Measurements from ENCODE around the gene IL16.

Gene IL16

GRCh38 chr15:81244306-81244705 is 47.6 kb downstream of the IL16 start:
- Histone ChIP-seq H3K4me1 (ENCODE audit: insufficient read depth, low read length) (no peaks in the 10 kb centered on the region), H3K27me3 (ENCODE audit: insufficient read depth, low read length) (no peaks in the 10 kb centered on the region), H3K4me3 (ENCODE audit: low read length) (no peak overlapping the region), H3K27ac (ENCODE audit: low read length) (no peak overlapping the region), H3K36me3 (ENCODE audit: insufficient read depth, low read depth, low read length) (no peaks in the 10 kb centered on the region), H3K9me3 (ENCODE audit: insufficient read depth, low read depth, low read length) (no peaks in the 10 kb centered on the region), H3K9ac (ENCODE audit: low read depth, low read length) (no peak overlapping the region)

GRCh38 chr15:81253846-81254245 is 57.2 kb downstream of the IL16 start:
- no peaks in the 10 kb centered on the region for H3K36me3 ChIP-seq (ENCODE audit: insufficient read depth, low read depth, low read length)
- no peak overlapping the region for H3K4me3 ChIP-seq (ENCODE audit: low read length)
- H3K27me3 ChIP-seq (ENCODE audit: insufficient read depth, low read length), result no peaks in the 10 kb centered on the region
- no peak overlapping the region for H3K27ac ChIP-seq (ENCODE audit: low read length)
- H3K4me1 ChIP-seq (ENCODE audit: insufficient read depth, low read length), result no peaks in the 10 kb centered on the region
- no peak overlapping the region for H3K9ac ChIP-seq (ENCODE audit: low read depth, low read length)
- no peaks in the 10 kb centered on the region for H3K9me3 ChIP-seq (ENCODE audit: insufficient read depth, low read depth, low read length)

- Histone ChIP-seq H3K4me3 (ENCODE audit: low read length) (no peak overlapping the region), H3K27me3 (ENCODE audit: insufficient read depth, low read length) (no peaks in the 10 kb centered on the region), H3K36me3 (ENCODE audit: insufficient read depth, low read depth, low read length) (no peaks in the 10 kb centered on the region), H3K9me3 (ENCODE audit: insufficient read depth, low read depth, low read length) (no peaks in the 10 kb centered on the region), H3K27ac (ENCODE audit: low read length) (no peak overlapping the region), H3K9ac (ENCODE audit: low read depth, low read length) (no peak overlapping the region), H3K4me1 (ENCODE audit: insufficient read depth, low read length) (no peaks in the 10 kb centered on the region)
Observed at GRCh38 chr15:81254277-81254915, 57.7 kb downstream of the IL16 start.

- Histone ChIP-seq H3K27me3 (ENCODE audit: insufficient read depth, low read length) (no peaks in the 10 kb centered on the region), H3K27ac (ENCODE audit: low read length) (no peak overlapping the region), H3K9me3 (ENCODE audit: insufficient read depth, low read depth, low read length) (no peaks in the 10 kb centered on the region), H3K9ac (ENCODE audit: low read depth, low read length) (no peak overlapping the region), H3K4me1 (ENCODE audit: insufficient read depth, low read length) (no peaks in the 10 kb centered on the region), H3K4me3 (ENCODE audit: low read length) (no peak overlapping the region), H3K36me3 (ENCODE audit: insufficient read depth, low read depth, low read length) (no peaks in the 10 kb centered on the region)
Observed at GRCh38 chr15:81254916-81255290, 58.2 kb downstream of the IL16 start.

- no peak overlapping the region for H3K9ac ChIP-seq (ENCODE audit: low read depth, low read length)
- no peaks in the 10 kb centered on the region for H3K27me3 ChIP-seq (ENCODE audit: insufficient read depth, low read length)
- no peaks in the 10 kb centered on the region for H3K4me1 ChIP-seq (ENCODE audit: insufficient read depth, low read length)
- H3K9me3 ChIP-seq (ENCODE audit: insufficient read depth, low read depth, low read length), result no peaks in the 10 kb centered on the region
- H3K4me3 ChIP-seq (ENCODE audit: low read length), result no peak overlapping the region
- H3K27ac ChIP-seq (ENCODE audit: low read length), result no peak overlapping the region
- H3K36me3 ChIP-seq (ENCODE audit: insufficient read depth, low read depth, low read length), result no peaks in the 10 kb centered on the region
Observed at GRCh38 chr15:81255315-81255957, 58.8 kb downstream of the IL16 start.

GRCh38 chr15:81255958-81256320 is 59.3 kb downstream of the IL16 start:
- Histone ChIP-seq H3K9me3 (ENCODE audit: insufficient read depth, low read depth, low read length) (no peaks in the 10 kb centered on the region), H3K36me3 (ENCODE audit: insufficient read depth, low read depth, low read length) (no peaks in the 10 kb centered on the region), H3K27me3 (ENCODE audit: insufficient read depth, low read length) (no peaks in the 10 kb centered on the region), H3K4me3 (ENCODE audit: low read length) (no peak overlapping the region), H3K4me1 (ENCODE audit: insufficient read depth, low read length) (no peaks in the 10 kb centered on the region), H3K27ac (ENCODE audit: low read length) (no peak overlapping the region), H3K9ac (ENCODE audit: low read depth, low read length) (no peak overlapping the region)

GRCh38 chr15:81256916-81257315 is 60.2 kb downstream of the IL16 start:
- no peak overlapping the region for H3K4me3 ChIP-seq (ENCODE audit: low read length)
- H3K27ac ChIP-seq (ENCODE audit: low read length), result no peak overlapping the region
- no peaks in the 10 kb centered on the region for H3K36me3 ChIP-seq (ENCODE audit: insufficient read depth, low read depth, low read length)
- no peaks in the 10 kb centered on the region for H3K4me1 ChIP-seq (ENCODE audit: insufficient read depth, low read length)
- H3K9me3 ChIP-seq (ENCODE audit: insufficient read depth, low read depth, low read length), result no peaks in the 10 kb centered on the region
- no peaks in the 10 kb centered on the region for H3K27me3 ChIP-seq (ENCODE audit: insufficient read depth, low read length)
- no peak overlapping the region for H3K9ac ChIP-seq (ENCODE audit: low read depth, low read length)

- Histone ChIP-seq H3K36me3 (ENCODE audit: insufficient read depth, low read depth, low read length) (no peaks in the 10 kb centered on the region), H3K4me1 (ENCODE audit: insufficient read depth, low read length) (no peaks in the 10 kb centered on the region), H3K27ac (ENCODE audit: low read length) (no peak overlapping the region), H3K4me3 (ENCODE audit: low read length) (no peak overlapping the region), H3K9ac (ENCODE audit: low read depth, low read length) (no peak overlapping the region), H3K27me3 (ENCODE audit: insufficient read depth, low read length) (no peaks in the 10 kb centered on the region), H3K9me3 (ENCODE audit: insufficient read depth, low read depth, low read length) (no peaks in the 10 kb centered on the region)
Observed at GRCh38 chr15:81257435-81257834, 60.8 kb downstream of the IL16 start.

- no peaks in the 10 kb centered on the region for H3K27me3 ChIP-seq (ENCODE audit: insufficient read depth, low read length)
- no peak overlapping the region for H3K9ac ChIP-seq (ENCODE audit: low read depth, low read length)
- no peak overlapping the region for H3K4me3 ChIP-seq (ENCODE audit: low read length)
- H3K36me3 ChIP-seq (ENCODE audit: insufficient read depth, low read depth, low read length), result no peaks in the 10 kb centered on the region
- H3K9me3 ChIP-seq (ENCODE audit: insufficient read depth, low read depth, low read length), result no peaks in the 10 kb centered on the region
- H3K27ac ChIP-seq (ENCODE audit: low read length), result no peak overlapping the region
- H3K4me1 ChIP-seq (ENCODE audit: insufficient read depth, low read length), result no peaks in the 10 kb centered on the region
Observed at GRCh38 chr15:81258455-81258854, 61.8 kb downstream of the IL16 start.

- no peak overlapping the region for H3K4me3 ChIP-seq (ENCODE audit: low read length)
- H3K27me3 ChIP-seq (ENCODE audit: insufficient read depth, low read length), result no peaks in the 10 kb centered on the region
- no peaks in the 10 kb centered on the region for H3K36me3 ChIP-seq (ENCODE audit: insufficient read depth, low read depth, low read length)
Observed at GRCh38 chr15:81259760-81260298, 63.1 kb downstream of the IL16 start.

GRCh38 chr15:81261172-81261811 is 64.6 kb downstream of the IL16 start:
- H3K9ac ChIP-seq (ENCODE audit: low read depth, low read length), result no peak overlapping the region
- no peak overlapping the region for H3K27ac ChIP-seq (ENCODE audit: low read length)
- H3K4me3 ChIP-seq (ENCODE audit: low read length), result no peak overlapping the region
- peaks cover 4% of the 10 kb centered on the region; the same call in 1 of the 2 replicates for H3K4me1 ChIP-seq (ENCODE audit: insufficient read depth, low read length)
- 0 out of 2 replicates have a peak, but pooled peaks cover 4% of the 10 kb centered on the region for H3K27me3 ChIP-seq (ENCODE audit: insufficient read depth, low read length)
- H3K9me3 ChIP-seq (ENCODE audit: insufficient read depth, low read depth, low read length), result no peaks in the 10 kb centered on the region
- no peaks in the 10 kb centered on the region for H3K36me3 ChIP-seq (ENCODE audit: insufficient read depth, low read depth, low read length)

More at GRCh38 chr15:81259760-81260298, 63.1 kb downstream of the IL16 start:
- Histone ChIP-seq H3K27ac (ENCODE audit: low read length) (no peak overlapping the region), H3K4me1 (ENCODE audit: insufficient read depth, low read length) (no peaks in the 10 kb centered on the region), H3K9me3 (ENCODE audit: insufficient read depth, low read depth, low read length) (no peaks in the 10 kb centered on the region), H3K9ac (ENCODE audit: low read depth, low read length) (no peak overlapping the region)

GRCh38 chr15:81263477-81263876 is 66.8 kb downstream of the IL16 start:
- Histone ChIP-seq H3K4me3 (ENCODE audit: low read length) (no peak overlapping the region), H3K27ac (ENCODE audit: low read length) (no peak overlapping the region), H3K9me3 (ENCODE audit: insufficient read depth, low read depth, low read length) (no peaks in the 10 kb centered on the region), H3K36me3 (ENCODE audit: insufficient read depth, low read depth, low read length) (no peaks in the 10 kb centered on the region), H3K4me1 (ENCODE audit: insufficient read depth, low read length) (peaks cover 4% of the 10 kb centered on the region; the same call in 1 of the 2 replicates), H3K9ac (ENCODE audit: low read depth, low read length) (no peak overlapping the region), H3K27me3 (ENCODE audit: insufficient read depth, low read length) (0 out of 2 replicates have a peak, but pooled peaks cover 4% of the 10 kb centered on the region)

All from iPS-20b (cell line).